Measurements from ENCODE around the gene TMEM212.

The TMEM212 gene

GRCh38 chr3:171842864-171843518, at the start of gene TMEM212:
TMEM212 (plus strand) TSS chr3:171843349; CDS start chr3:171843384, 35 bp downstream.
- no peak for DNase-seq

- no peak for DNase-seq
These were observed 46.4 kb upstream of the TMEM212 start for GRCh38 chr3:171796625-171797264.

GRCh38 chr3:171797265-171797679, 45.9 kb upstream of the TMEM212 start:
- DNase-seq: no peak

- DNase-seq: no peak
These were observed 45.3 kb upstream of the TMEM212 start for GRCh38 chr3:171797873-171798272.

- DNase-seq: no peak
These were observed 43.6 kb upstream of the TMEM212 start for GRCh38 chr3:171799501-171799900.

GRCh38 chr3:171801738-171802589, 41.2 kb upstream of the TMEM212 start:
- no peak for DNase-seq

GRCh38 chr3:171802590-171802956, 40.6 kb upstream of the TMEM212 start:
- DNase-seq: no peak

- no peak for DNase-seq
These were observed 40.1 kb upstream of the TMEM212 start for GRCh38 chr3:171803044-171803443.

- no peak for DNase-seq
These were observed 38.3 kb upstream of the TMEM212 start for GRCh38 chr3:171804618-171805389.

- no peak for DNase-seq
These were observed 37.5 kb upstream of the TMEM212 start for GRCh38 chr3:171805687-171806086.

GRCh38 chr3:171806200-171807128, 36.7 kb upstream of the TMEM212 start:
- no peak for DNase-seq

- no peak for DNase-seq
These were observed 35.9 kb upstream of the TMEM212 start for GRCh38 chr3:171807129-171807675.

GRCh38 chr3:171807806-171808205, 35.3 kb upstream of the TMEM212 start:
- no peak for DNase-seq

GRCh38 chr3:171809611-171809860, 33.6 kb upstream of the TMEM212 start:
- no peak for DNase-seq

GRCh38 chr3:171809861-171810628, 33.1 kb upstream of the TMEM212 start, which contains the start of gene PLD1:
PLD1 (minus strand) TSS chr3:171810483; CDS start chr3:171738051, 72,432 bp downstream.
- no peak for DNase-seq

GRCh38 chr3:171810629-171811294, 32.4 kb upstream of the TMEM212 start:
- DNase-seq: no peak

- no peak for DNase-seq
These were observed 31.7 kb upstream of the TMEM212 start for GRCh38 chr3:171811295-171811912.

- no peak for DNase-seq
These were observed 31.2 kb upstream of the TMEM212 start for GRCh38 chr3:171811913-171812335.

GRCh38 chr3:171812811-171813210, 30.3 kb upstream of the TMEM212 start:
- DNase-seq: no peak

Data from NCI-H524 treated with DMSO at 0.1 percent for 48 hours (cell line).